ENCODE measurements around the gene COL13A1. TPM values are rescaled to one million over a fixed set of nuclear protein-coding genes. Genes with fewer than 3 reads are reported as not detected.

Gene COL13A1
- polyA plus RNA-seq, 1 donor: 11.0 TPM

DNA sequence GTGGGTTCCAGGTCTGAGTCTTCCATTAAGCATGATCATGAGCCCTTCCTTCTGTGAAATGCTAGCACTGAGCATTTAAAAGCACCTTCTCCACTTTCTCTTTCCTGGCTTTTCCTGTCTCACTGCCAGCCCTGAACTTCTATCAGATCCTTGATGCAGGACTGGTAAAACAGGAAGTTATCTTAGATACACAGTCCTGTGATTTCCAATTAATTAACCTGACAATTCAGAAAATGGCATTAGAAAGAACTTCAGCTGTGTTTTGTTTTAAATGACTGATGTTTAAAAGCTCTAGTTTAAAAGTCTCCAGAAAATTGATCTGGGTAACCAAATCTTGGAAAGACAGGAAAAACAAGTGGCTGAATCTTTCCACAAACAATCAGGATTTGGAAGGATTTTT is 172.0 kb downstream of the COL13A1 start:
- DNase-seq: no peak

DNA sequence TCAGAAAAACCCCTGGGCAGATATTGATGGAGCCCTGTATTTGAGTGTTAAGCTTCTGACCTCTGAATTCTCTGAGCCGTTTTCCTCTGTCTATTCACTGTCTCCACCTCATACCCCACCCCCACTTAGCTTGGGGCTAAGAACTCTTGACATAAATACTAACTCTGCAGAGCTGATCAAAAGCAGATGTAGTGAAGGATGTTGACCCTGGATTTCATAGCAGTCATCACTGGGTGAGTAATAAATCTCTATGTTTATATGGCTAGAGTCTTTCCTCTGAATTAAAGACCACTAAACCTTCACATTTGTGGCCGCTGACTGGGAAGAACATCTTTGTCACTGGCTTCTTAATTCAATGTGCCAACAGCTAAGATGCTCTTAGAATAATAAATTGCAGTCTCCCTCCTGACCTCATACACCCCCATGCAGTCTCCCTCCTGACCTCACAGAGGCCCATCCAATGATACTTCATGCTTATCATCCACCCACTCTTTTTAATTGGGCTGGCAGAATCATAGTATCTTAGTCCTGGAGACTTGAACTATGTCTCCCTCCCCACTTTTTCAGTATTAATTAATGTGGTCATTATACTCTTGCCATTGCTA is 172.9 kb downstream of the COL13A1 start:
- DNase-seq: no peak

DNA sequence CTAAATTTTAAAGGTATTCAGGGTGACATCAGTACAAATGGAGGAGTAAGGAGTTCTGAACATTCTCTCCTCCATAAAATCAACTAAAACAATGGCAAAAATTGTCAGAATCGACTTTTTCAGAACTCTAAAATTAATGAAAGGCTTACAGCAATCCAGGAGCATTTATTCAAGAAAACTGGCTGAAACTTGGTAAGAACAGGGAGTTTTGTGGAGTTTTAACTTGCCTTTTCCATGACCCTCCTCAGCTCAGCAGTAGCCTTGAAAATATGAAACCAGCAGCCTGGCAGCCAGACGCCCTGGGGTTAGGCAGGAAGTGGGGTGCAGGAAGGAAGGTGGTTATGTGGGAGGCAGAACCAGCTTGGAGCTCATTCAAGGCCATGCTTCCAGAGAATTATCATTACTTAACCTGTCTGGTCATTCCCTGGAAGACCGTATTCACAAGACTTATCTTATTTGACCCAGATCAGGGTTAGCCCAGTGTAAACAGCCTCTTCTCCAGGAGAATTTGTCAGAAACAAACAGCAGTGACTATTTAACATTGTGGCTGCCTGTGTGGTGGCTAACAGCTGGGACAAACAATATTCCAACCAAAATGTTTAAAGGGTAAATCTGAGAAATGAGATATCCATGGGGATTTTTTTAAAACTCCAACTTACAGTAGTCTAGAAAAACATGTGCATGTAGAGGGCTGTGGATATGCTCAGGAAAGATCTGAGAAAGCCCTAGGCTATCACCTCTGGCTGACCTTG is 175.3 kb downstream of the COL13A1 start:
- DNase-seq: no peak

DNA sequence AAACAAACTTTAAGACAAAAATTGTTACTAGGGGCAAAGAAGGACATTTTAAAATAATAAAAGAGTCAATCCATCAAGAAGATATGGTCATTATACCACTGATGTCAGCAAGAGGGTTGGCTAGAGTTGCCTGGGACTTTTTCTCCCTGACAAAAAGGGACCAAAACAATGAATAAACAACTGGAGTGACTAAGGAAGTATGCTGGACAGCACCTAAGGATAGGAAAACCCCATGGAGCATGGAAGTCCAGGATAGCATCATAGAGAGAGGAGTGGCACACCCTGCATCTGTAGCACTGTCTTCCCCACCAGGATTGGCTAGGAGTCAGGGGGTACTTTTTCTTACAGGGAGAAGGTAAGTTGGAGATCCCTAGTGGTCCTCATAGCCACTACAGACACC is 177.5 kb downstream of the COL13A1 start:
- no peak for DNase-seq

DNA sequence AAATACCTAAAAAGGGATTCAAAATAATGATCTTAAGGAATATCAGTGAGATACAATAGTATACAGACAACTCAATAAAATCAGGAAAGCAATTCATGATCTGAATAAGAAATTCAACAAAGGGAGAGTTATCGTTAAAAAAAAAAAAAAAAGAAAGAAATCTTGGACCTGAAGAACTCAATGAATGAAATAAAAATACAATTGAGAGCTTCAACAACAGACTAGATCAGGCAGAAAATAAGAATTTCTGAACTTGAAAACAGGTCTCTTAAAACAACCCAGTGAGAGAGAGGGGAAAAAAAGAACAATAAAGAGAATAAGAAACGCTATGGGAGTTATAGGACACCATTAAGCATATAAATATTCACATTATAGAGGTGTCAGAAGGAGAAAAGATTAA is 179.0 kb downstream of the COL13A1 start:
- no peak for DNase-seq

DNA sequence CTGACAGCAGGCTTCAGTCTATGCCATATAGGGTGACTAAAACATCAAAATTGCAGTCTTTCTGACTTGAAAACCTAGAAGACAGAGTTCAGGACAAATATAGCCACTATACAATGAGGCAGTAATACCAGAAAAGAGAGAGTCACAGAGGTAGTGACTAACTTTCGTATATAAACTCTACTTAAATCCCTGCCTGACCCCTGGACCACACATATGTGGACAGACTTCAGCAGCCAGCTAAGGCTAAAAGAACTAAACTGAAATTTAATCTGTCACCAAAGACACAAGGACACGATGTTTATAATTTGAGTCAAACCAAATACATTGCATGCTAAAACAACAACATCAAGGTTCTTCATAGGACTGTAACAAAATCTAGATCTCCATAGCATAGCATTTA is 186.4 kb downstream of the COL13A1 start:
- DNase-seq: no peak

DNA sequence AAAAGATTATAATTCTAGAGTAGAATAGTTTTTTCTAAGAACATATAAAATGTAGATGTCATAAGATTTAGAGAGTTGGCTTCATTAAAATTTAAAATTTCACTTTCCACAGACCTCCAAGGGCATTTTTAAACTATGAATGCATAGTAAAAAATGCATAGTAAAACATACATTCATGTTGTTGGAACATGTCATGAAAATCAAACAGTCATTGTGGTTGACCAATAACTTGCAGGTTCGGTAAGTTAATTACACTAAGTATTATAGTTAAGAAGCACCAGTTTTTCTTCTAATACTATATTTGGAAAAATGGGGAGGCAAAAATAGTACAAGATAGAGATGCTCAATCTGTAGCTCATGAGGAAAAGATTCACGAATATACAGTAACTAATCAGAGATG is 189.4 kb downstream of the COL13A1 start:
- no peak for DNase-seq

DNA sequence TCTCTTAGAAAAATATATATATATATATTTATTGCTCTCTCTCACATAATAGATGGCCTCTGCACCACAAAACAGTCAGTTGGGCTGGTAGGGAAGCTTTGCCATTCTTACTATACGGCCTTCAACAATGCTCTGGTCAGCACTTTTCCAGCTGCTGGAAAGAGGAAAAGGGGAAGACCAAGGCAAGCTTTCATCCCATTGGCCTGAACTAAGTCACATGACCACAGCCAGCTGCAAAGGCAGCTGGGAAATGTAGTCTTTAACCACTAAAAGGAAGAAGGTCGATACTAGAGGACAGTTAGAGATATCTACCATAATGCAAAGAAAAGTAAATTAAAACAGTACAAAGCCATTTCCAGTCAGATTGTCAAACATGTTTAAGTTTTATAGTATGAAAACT is 192.6 kb downstream of the COL13A1 start:
- peak; percentile 27 for DNase-seq

DNA sequence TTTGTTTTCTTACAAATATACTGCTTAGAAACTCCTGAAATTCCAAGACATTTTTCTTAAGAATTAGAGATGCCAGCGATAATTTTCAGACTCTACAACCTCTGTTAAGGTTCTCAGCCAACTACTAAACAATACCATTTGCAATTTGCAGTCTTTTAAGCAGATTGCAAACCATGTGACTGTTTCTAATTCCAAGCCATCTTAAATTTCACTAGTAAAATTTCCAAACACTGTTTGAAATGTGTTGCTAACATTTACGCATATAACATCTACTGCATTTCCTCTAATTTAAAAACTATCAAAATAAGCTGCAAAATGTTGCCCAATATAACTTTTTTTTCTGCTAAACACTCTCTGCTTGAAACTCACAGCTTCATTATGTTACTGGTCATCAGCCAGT is 194.9 kb downstream of the COL13A1 start:
- DNase-seq: no peak

DNA sequence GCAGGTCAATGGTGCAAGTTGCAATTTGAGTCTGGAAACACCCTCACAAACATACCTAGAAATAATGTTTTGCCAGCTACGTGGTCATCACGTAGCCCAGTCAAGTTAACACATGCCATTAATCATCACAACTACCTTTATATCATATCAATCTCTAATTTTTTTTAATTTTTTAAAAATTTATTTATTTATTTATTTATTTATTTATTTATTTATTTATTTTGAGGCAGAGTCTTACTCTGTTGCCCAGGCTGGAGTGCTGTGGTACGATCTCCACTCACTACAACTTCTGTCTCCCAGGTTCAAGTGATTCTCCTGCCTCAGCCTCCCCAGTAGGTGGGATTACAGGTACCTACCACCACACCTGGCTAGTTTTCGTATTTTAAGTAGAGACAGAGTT is 198.6 kb downstream of the COL13A1 start:
- DNase-seq: no peak

DNA sequence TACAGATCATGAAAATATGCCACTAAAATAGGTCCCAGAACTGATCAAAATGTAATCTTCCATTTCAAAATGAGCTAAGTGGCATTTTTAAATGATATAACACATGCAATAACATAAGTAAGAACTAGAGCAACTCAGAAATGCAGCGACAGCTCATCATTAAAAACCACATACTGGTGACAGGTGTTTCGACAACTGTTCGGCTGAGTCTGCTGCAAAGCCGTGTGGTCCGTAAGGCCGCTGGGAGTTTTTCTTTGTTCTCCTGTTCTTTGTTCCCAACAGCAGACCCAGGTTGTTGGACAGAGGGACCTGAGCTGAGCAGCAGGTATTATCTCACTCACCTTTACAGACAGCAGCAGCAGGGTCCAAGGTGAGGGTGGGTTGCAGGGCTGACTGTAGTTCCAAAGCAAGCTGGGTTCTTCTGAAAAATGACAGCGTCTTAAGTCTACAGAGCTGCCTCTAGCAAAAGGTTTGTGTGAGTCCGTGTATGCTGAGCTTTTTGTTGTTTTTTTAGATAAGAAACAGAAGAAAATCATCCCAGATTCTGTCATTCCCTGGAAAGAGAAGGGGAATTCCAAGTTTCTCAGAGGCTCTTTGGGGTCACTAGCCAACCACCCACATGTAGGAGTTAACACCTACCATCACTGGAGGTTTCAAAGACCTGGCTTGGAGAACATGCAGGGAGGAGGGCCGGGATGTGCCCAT is 205.6 kb downstream of the COL13A1 start:
- no peak for DNase-seq

Other genes with a start within 250 kb of the COL13A1 start
- gene NEUROG3, start 228.5 kb upstream of the COL13A1 start, polyA plus RNA-seq (ENCODE audit: insufficient read length): not detected
- 0.27 TPM for gene FAM241B, start 171.7 kb upstream of the COL13A1 start, polyA plus RNA-seq (ENCODE audit: insufficient read length)

Data from hindlimb muscle (tissue), 1 donor.